Airway epithelial cell (primary cell): Measurements from ENCODE around the gene NLRP6. TPM values are rescaled to one million over a fixed set of nuclear protein-coding genes. Genes with fewer than 3 reads are reported as not detected.

Experiments used
- total RNA-seq: library from RNA; depleted of rRNA; stranded (reverse); fragments of >200 nt; gene quantifications from 2 replicates; pipeline ENCODE4 v1.2.3, GENCODE V29; 2015

Gene NLRP6
- total RNA-seq, result not detected in 2 replicates

GRCh38 chr11:278001-278951 is at the start of gene NLRP6:
NLRP6 (plus strand) TSS chr11:278407; CDS start chr11:278570, 163 bp downstream.

GRCh38 chr11:235997-236773 is 42.0 kb upstream of the NLRP6 start, which contains the start of gene SIRT3:
SIRT3 (minus strand) TSS chr11:236342; CDS start chr11:236328, 14 bp downstream.

GRCh38 chr11:236774-237767 is 41.1 kb upstream of the NLRP6 start, which contains the start of gene PSMD13:
PSMD13 (plus strand) TSS chr11:236976; CDS start chr11:237050, 74 bp downstream.

GRCh38 chr11:288478-289397 is 10.5 kb downstream of the NLRP6 start, which contains the start of gene PGGHG:
PGGHG (plus strand) TSS chr11:289126; CDS start chr11:289817, 691 bp downstream.

GRCh38 chr11:299081-299891 is 21.1 kb downstream of the NLRP6 start, which contains the start of gene IFITM5:
IFITM5 (minus strand) TSS chr11:299526; CDS start chr11:299490, 36 bp downstream.

GRCh38 chr11:307766-308708 is 29.8 kb downstream of the NLRP6 start, which contains the start of gene IFITM2:
IFITM2 (plus strand) TSS chr11:307816; CDS start chr11:308193, 377 bp downstream.

GRCh38 chr11:313787-314553 is 35.8 kb downstream of the NLRP6 start, which contains the start of gene IFITM1:
IFITM1 (plus strand) TSS chr11:314040; CDS start chr11:314171, 131 bp downstream.

Other genes starting within 250 kb of the NLRP6 start
- not detected in 2 replicates for gene SCGB1C1, start 85.3 kb upstream of the NLRP6 start, total RNA-seq
- 18.5 and 21.2 TPM in 2 replicates for gene BET1L, start 71.0 kb upstream of the NLRP6 start, total RNA-seq
- gene RIC8A, start 70.7 kb upstream of the NLRP6 start, total RNA-seq, result 92.7 and 101 TPM in 2 replicates
- gene SIRT3, start 42.1 kb upstream of the NLRP6 start, total RNA-seq, result 10.2 and 17.4 TPM in 2 replicates
- gene PSMD13, start 41.4 kb upstream of the NLRP6 start, total RNA-seq, result 203 and 237 TPM in 2 replicates
- gene PGGHG, start 10.7 kb downstream of the NLRP6 start, total RNA-seq, result 3.7 and 4.0 TPM in 2 replicates
- not detected in 2 replicates for gene IFITM5, start 21.1 kb downstream of the NLRP6 start, total RNA-seq
- gene IFITM2, start 29.4 kb downstream of the NLRP6 start, total RNA-seq, result 15.2 and 17.1 TPM in 2 replicates
- gene IFITM1, start 35.6 kb downstream of the NLRP6 start, total RNA-seq, result 16.4 and 26.9 TPM in 2 replicates
- gene IFITM3, start 42.5 kb downstream of the NLRP6 start, total RNA-seq, result 57.6 and 138 TPM in 2 replicates
- 43.2 and 82.5 TPM in 2 replicates for gene B4GALNT4, start 91.1 kb downstream of the NLRP6 start, total RNA-seq
- gene PKP3, start 115.8 kb downstream of the NLRP6 start, total RNA-seq, result 520 and 527 TPM in 2 replicates
- gene SIGIRR, start 136.6 kb downstream of the NLRP6 start, total RNA-seq, result 11.2 and 15.7 TPM in 2 replicates
- gene ANO9, start 163.6 kb downstream of the NLRP6 start, total RNA-seq, result 10.5 and 18.0 TPM in 2 replicates
- 61.4 and 62.0 TPM in 2 replicates for gene PTDSS2, start 171.9 kb downstream of the NLRP6 start, total RNA-seq
- gene RNH1, start 228.8 kb downstream of the NLRP6 start, total RNA-seq, result 293 and 326 TPM in 2 replicates